Neural progenitor cell (in vitro differentiated cells): ENCODE data around the gene PRRC2C. TPM values are rescaled to one million over a fixed set of nuclear protein-coding genes. Genes with fewer than 3 reads are reported as not detected.

Source experiments
- DNase-seq: peaks from one replicate; pipeline ENCODE4 v3.0.0-alpha.2; 2016; ENCODE audit warnings: low spot score
- H2AFZ ChIP-seq: fragments of 200-600 bp; sonication (generic); replicated peaks from 2 replicates; pipeline ENCODE4 v1.6.1; 2016; ENCODE audit warnings: antibody characterized with exemption
- H3F3A ChIP-seq: fragments of 200-600 bp; sonication (generic); 2 replicates; pipeline ENCODE4 v1.6.1; 2016; ENCODE audit warnings: antibody characterized with exemption, low read depth
- H3K27ac ChIP-seq: fragments of 200-600 bp; sonication (generic); 2 replicates; pipeline ENCODE4 v1.5.1; 2016; ENCODE audit warnings: mild to moderate bottlenecking
- H3K27me3 ChIP-seq: fragments of 200-600 bp; sonication (generic); 2 replicates; pipeline ENCODE4 v1.6.1; 2016; ENCODE audit warnings: mild to moderate bottlenecking, moderate library complexity
- H3K36me3 ChIP-seq: fragments of 200-600 bp; sonication (generic); 2 replicates; pipeline ENCODE4 v1.5.1; 2016
- H3K4me1 ChIP-seq: fragments of 200-600 bp; sonication (generic); 2 replicates; pipeline ENCODE4 v1.6.1; 2016; ENCODE audit warnings: mixed run types
- H3K4me2 ChIP-seq: fragments of 200-600 bp; sonication (generic); 2 replicates; pipeline ENCODE4 v1.6.1; 2016
- H3K4me3 ChIP-seq: fragments of 200-600 bp; sonication (generic); 2 replicates; pipeline ENCODE4 v1.5.1; 2016
- H3K79me2 ChIP-seq: fragments of 200-600 bp; sonication (generic); 2 replicates; pipeline ENCODE4 v1.6.1; 2016; ENCODE audit warnings: low read depth
- H3K9ac ChIP-seq: fragments of 200-600 bp; sonication (generic); 2 replicates; pipeline ENCODE4 v1.6.1; 2016
- H3K9me3 ChIP-seq: fragments of 200-600 bp; sonication (generic); 2 replicates; pipeline ENCODE4 v1.5.1; 2016; ENCODE audit warnings: low read depth
- H4K20me1 ChIP-seq: fragments of 200-600 bp; sonication (generic); 2 replicates; pipeline ENCODE4 v1.6.1; 2016; ENCODE audit warnings: low read depth
- H3K27ac Mint-ChIP-seq: 3 replicates; pipeline ENCODE4 v1.8.0; 2021; ENCODE audit warnings: mixed read lengths
- H3K27me3 Mint-ChIP-seq: 2 replicates; pipeline ENCODE4 v1.8.0; 2022; ENCODE audit warnings: low read depth, mild to moderate bottlenecking, inconsistent platforms, moderate library complexity, mixed read lengths; ENCODE audit not compliant: insufficient read depth
- H3K36me3 Mint-ChIP-seq: 3 replicates; pipeline ENCODE4 v1.8.0; 2021; ENCODE audit warnings: mixed read lengths
- H3K4me1 Mint-ChIP-seq: 3 replicates; pipeline ENCODE4 v1.8.0; 2021; ENCODE audit warnings: mixed read lengths
- H3K4me3 Mint-ChIP-seq: 3 replicates; pipeline ENCODE4 v1.8.0; 2021; ENCODE audit warnings: mild to moderate bottlenecking, moderate library complexity, mixed read lengths
- H3K9me3 Mint-ChIP-seq: 3 replicates; pipeline ENCODE4 v1.8.0; 2020; ENCODE audit warnings: mixed read lengths
- EZH2 ChIP-seq: fragments of 200-600 bp; sonication (generic); IDR thresholded peaks from 2 replicates; pipeline ENCODE4 v1.6.1; 2017; ENCODE audit warnings: antibody characterized with exemption, mild to moderate bottlenecking, moderate library complexity
- EZH2phosphoT487 ChIP-seq: fragments of 200-600 bp; sonication (generic); IDR thresholded peaks from 2 replicates; pipeline ENCODE4 v1.6.1; 2017; ENCODE audit warnings: antibody characterized with exemption
- total RNA-seq: library from RNA; depleted of rRNA; stranded (reverse); fragments of >200 nt; gene quantifications from 2 replicates; pipeline ENCODE4 v1.2.3, GENCODE V29; 2015; ENCODE audit warnings: low replicate concordance
- TF ChIP-seq, protein P1 (sequence below): fragments of 200-600 bp; sonication (generic); IDR thresholded peaks from 2 replicates; pipeline ENCODE4 v1.5.1; 2017; ENCODE audit warnings: antibody characterized with exemption, mild to moderate bottlenecking

PRRC2C gene
- total RNA-seq, 1 donor from 2014 or later = 89.9 TPM

DNA sequence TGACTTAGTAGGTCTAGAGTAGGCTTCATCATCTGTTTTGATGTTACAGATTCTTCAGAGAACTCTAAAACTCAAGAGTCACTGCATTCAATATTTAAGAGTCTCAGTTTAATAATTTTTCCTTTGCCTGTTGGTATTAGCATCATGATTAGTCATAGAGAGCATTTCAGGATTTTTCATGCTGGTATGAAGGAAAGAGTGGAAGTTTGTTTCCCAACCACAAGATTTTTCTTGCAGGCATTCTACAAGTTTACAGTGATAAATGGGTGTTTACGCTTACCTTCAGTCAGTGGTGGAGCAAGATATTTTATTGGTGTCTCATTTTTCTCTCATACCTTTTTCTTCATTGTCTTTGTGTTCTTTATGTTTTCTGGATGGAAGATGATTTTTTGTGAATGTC lies 78.3 kb downstream of the PRRC2C start:
- Mint-ChIP-seq H3K9me3 (peaks cover 7% of the 10 kb centered on the region), H3K27me3 (peaks cover 2% of the 10 kb centered on the region), H3K36me3 (peaks cover 37% of the 10 kb centered on the region), H3K4me3 (no peak overlapping the region), H3K4me1 (no peaks in the 10 kb centered on the region), H3K27ac (no peak overlapping the region)
- DNase-seq = no peak
- Histone ChIP-seq H3K27me3 (no peaks in the 10 kb centered on the region), H3K36me3 (peaks cover 60% of the 10 kb centered on the region), H4K20me1 (peaks cover 9% of the 10 kb centered on the region), H3F3A (no peaks in the 10 kb centered on the region), H3K9ac (no peak overlapping the region), H3K4me1 (no peaks in the 10 kb centered on the region), H2AFZ (no peak overlapping the region), H3K4me2 (no peak overlapping the region), H3K9me3 (no peaks in the 10 kb centered on the region), H3K79me2 (peaks cover 3% of the 10 kb centered on the region), H3K27ac (no peak overlapping the region), H3K4me3 (no peak overlapping the region)
- TF ChIP-seq, protein P1, sequence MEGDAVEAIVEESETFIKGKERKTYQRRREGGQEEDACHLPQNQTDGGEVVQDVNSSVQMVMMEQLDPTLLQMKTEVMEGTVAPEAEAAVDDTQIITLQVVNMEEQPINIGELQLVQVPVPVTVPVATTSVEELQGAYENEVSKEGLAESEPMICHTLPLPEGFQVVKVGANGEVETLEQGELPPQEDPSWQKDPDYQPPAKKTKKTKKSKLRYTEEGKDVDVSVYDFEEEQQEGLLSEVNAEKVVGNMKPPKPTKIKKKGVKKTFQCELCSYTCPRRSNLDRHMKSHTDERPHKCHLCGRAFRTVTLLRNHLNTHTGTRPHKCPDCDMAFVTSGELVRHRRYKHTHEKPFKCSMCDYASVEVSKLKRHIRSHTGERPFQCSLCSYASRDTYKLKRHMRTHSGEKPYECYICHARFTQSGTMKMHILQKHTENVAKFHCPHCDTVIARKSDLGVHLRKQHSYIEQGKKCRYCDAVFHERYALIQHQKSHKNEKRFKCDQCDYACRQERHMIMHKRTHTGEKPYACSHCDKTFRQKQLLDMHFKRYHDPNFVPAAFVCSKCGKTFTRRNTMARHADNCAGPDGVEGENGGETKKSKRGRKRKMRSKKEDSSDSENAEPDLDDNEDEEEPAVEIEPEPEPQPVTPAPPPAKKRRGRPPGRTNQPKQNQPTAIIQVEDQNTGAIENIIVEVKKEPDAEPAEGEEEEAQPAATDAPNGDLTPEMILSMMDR = no peak
- TF ChIP-seq EZH2phosphoT487 = no peak
- no peak for TF ChIP-seq EZH2

DNA sequence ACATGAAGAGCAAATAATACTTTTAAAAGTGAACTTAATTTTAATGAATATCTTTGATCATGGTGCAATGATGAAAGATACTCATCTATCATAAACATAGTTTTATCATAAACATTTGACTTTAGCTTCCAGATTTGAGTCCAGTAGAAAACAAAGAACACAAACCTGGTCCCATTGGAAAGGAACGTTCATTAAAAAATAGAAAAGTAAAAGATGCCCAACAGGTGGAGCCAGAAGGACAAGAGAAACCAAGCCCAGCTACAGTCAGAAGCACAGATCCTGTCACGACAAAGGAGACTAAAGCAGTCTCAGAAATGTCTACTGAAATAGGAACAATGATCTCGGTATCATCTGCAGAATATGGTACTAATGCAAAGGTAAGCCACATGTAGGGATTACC lies 81.1 kb downstream of the PRRC2C start:
- H3K9ac ChIP-seq = no peak overlapping the region
- H3K27me3 ChIP-seq = no peaks in the 10 kb centered on the region
- no peaks in the 10 kb centered on the region for H3K9me3 ChIP-seq
- Mint-ChIP-seq H3K4me1 (no peaks in the 10 kb centered on the region), H3K27ac (no peak overlapping the region), H3K9me3 (no peaks in the 10 kb centered on the region), H3K4me3 (no peak overlapping the region), H3K27me3 (no peaks in the 10 kb centered on the region), H3K36me3 (peaks cover 30% of the 10 kb centered on the region)
- peaks cover 48% of the 10 kb centered on the region for H3K36me3 ChIP-seq
- no peaks in the 10 kb centered on the region for H3F3A ChIP-seq
- TF ChIP-seq, protein P1 = peak; percentile 24
- TF ChIP-seq EZH2phosphoT487 = no peak
- no peak for DNase-seq
- H3K27ac ChIP-seq = no peak overlapping the region
- H4K20me1 ChIP-seq = peaks cover 9% of the 10 kb centered on the region
- H3K79me2 ChIP-seq = peaks cover 4% of the 10 kb centered on the region
- no peaks in the 10 kb centered on the region for H3K4me1 ChIP-seq
- H3K4me2 ChIP-seq = no peak overlapping the region
- no peak overlapping the region for H3K4me3 ChIP-seq
- no peak overlapping the region for H2AFZ ChIP-seq

DNA sequence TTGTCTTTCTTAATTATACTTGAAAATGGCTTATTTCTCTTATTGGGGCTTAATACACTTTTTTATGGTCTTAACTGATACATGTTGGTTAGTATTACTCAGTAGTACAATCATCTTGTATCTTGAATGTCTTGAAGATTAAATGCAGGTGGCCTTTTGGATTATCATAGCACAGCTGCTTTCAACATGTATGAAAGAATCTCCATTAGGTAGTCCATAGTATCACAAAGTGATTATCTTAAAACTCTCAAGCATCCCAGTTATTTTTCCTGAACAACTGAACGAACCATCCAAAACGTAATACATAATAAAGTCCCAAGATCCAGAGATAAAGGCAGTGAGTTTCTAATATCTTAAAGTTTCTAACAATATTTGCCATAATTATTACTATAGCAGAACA lies 85.0 kb downstream of the PRRC2C start:
- no peaks in the 10 kb centered on the region for H3K4me1 ChIP-seq
- H3K79me2 ChIP-seq = peaks cover 4% of the 10 kb centered on the region
- no peak overlapping the region for H3K27ac ChIP-seq
- H3K4me3 ChIP-seq = no peak overlapping the region
- TF ChIP-seq EZH2phosphoT487 (no peak), EZH2 (no peak)
- TF ChIP-seq, protein P1 = no peak
- H3K36me3 Mint-ChIP-seq = peaks cover 31% of the 10 kb centered on the region
- H3K36me3 ChIP-seq = peaks cover 56% of the 10 kb centered on the region
- H3K9me3 ChIP-seq = no peaks in the 10 kb centered on the region
- H3K27ac Mint-ChIP-seq = no peak overlapping the region
- no peaks in the 10 kb centered on the region for H4K20me1 ChIP-seq
- H3K4me1 Mint-ChIP-seq = no peaks in the 10 kb centered on the region
- no peaks in the 10 kb centered on the region for H3K27me3 Mint-ChIP-seq
- H3K9me3 Mint-ChIP-seq = no peaks in the 10 kb centered on the region
- no peak overlapping the region for H2AFZ ChIP-seq
- DNase-seq = no peak
- no peak overlapping the region for H3K4me2 ChIP-seq
- no peaks in the 10 kb centered on the region for H3K27me3 ChIP-seq
- no peak overlapping the region for H3K4me3 Mint-ChIP-seq
- no peak overlapping the region for H3K9ac ChIP-seq
- no peaks in the 10 kb centered on the region for H3F3A ChIP-seq
